Nephron progenitor cell (in vitro differentiated cells): ENCODE data around the gene DNAH14.

Source experiments
- DNase-seq: peaks from one replicate; pipeline ENCODE4 v3.0.0; 2021
- H3K27ac Mint-ChIP-seq: 2 replicates; pipeline ENCODE4 v1.8.0; 2021; ENCODE audit warnings: mild to moderate bottlenecking, moderate library complexity, mixed read lengths
- H3K27me3 Mint-ChIP-seq: 2 replicates; pipeline ENCODE4 v1.8.0; 2021; ENCODE audit warnings: mild to moderate bottlenecking, low read depth, mixed read lengths; ENCODE audit not compliant: poor library complexity
- H3K36me3 Mint-ChIP-seq: 2 replicates; pipeline ENCODE4 v1.8.0; 2021; ENCODE audit warnings: low read depth, mixed read lengths
- H3K4me1 Mint-ChIP-seq: 2 replicates; pipeline ENCODE4 v1.8.0; 2021; ENCODE audit warnings: mixed read lengths
- H3K4me3 Mint-ChIP-seq: 2 replicates; pipeline ENCODE4 v1.8.0; 2021; ENCODE audit warnings: mild to moderate bottlenecking, moderate library complexity, mixed read lengths
- H3K9me3 Mint-ChIP-seq: 2 replicates; pipeline ENCODE4 v1.8.0; 2021; ENCODE audit warnings: mild to moderate bottlenecking, moderate library complexity, mixed read lengths
- CTCF ChIP-seq: fragments of 200-600 bp; sonication (generic); IDR thresholded peaks from 2 replicates; pipeline ENCODE4 v1.5.0; 2021; ENCODE audit warnings: antibody characterized with exemption

DNAH14 gene

GRCh38 chr1:225113265-225113664, 183.8 kb downstream of the DNAH14 start:
- peaks cover 7% of the 10 kb centered on the region for H3K4me1 Mint-ChIP-seq
- no peaks in the 10 kb centered on the region for H3K27me3 Mint-ChIP-seq
- no peak overlapping the region for H3K4me3 Mint-ChIP-seq
- TF ChIP-seq CTCF: no peak
- peaks cover 2% of the 10 kb centered on the region for H3K9me3 Mint-ChIP-seq
- DNase-seq: no peak
- peaks cover 25% of the 10 kb centered on the region for H3K36me3 Mint-ChIP-seq
- no peak overlapping the region for H3K27ac Mint-ChIP-seq

GRCh38 chr1:225114354-225114990, 185.0 kb downstream of the DNAH14 start:
- DNase-seq: no peak

GRCh38 chr1:225119307-225119706, 189.8 kb downstream of the DNAH14 start:
- Mint-ChIP-seq H3K27me3 (no peaks in the 10 kb centered on the region), H3K4me1 (peaks cover 6% of the 10 kb centered on the region), H3K9me3 (peaks cover 5% of the 10 kb centered on the region), H3K27ac (no peak overlapping the region), H3K4me3 (no peak overlapping the region), H3K36me3 (peaks cover 10% of the 10 kb centered on the region)
- no peak for TF ChIP-seq CTCF
- no peak for DNase-seq

More at GRCh38 chr1:225114354-225114990, 185.0 kb downstream of the DNAH14 start:
- H3K27me3 Mint-ChIP-seq: no peaks in the 10 kb centered on the region
- peaks cover 7% of the 10 kb centered on the region for H3K4me1 Mint-ChIP-seq
- H3K27ac Mint-ChIP-seq: no peak overlapping the region
- no peak overlapping the region for H3K4me3 Mint-ChIP-seq
- TF ChIP-seq CTCF: no peak
- peaks cover 15% of the 10 kb centered on the region for H3K36me3 Mint-ChIP-seq
- no peaks in the 10 kb centered on the region for H3K9me3 Mint-ChIP-seq

GRCh38 chr1:225121095-225121494, 191.6 kb downstream of the DNAH14 start:
- H3K4me1 Mint-ChIP-seq: no peaks in the 10 kb centered on the region
- H3K27ac Mint-ChIP-seq: no peak overlapping the region
- peaks cover 23% of the 10 kb centered on the region for H3K9me3 Mint-ChIP-seq
- no peaks in the 10 kb centered on the region for H3K27me3 Mint-ChIP-seq
- no peak overlapping the region for H3K4me3 Mint-ChIP-seq
- TF ChIP-seq CTCF: no peak
- DNase-seq: no peak
- peaks cover 28% of the 10 kb centered on the region for H3K36me3 Mint-ChIP-seq

GRCh38 chr1:225131869-225132268, 202.4 kb downstream of the DNAH14 start:
- no peaks in the 10 kb centered on the region for H3K4me1 Mint-ChIP-seq
- no peak overlapping the region for H3K4me3 Mint-ChIP-seq
- H3K36me3 Mint-ChIP-seq: peaks cover 67% of the 10 kb centered on the region

More at GRCh38 chr1:225131869-225132268, 202.4 kb downstream of the DNAH14 start:
- Mint-ChIP-seq H3K27ac (no peak overlapping the region), H3K27me3 (no peaks in the 10 kb centered on the region), H3K9me3 (peaks cover 55% of the 10 kb centered on the region)
- no peak for DNase-seq
- TF ChIP-seq CTCF: no peak
